ENCODE measurements around the gene GPR4.

GPR4 gene

DNA sequence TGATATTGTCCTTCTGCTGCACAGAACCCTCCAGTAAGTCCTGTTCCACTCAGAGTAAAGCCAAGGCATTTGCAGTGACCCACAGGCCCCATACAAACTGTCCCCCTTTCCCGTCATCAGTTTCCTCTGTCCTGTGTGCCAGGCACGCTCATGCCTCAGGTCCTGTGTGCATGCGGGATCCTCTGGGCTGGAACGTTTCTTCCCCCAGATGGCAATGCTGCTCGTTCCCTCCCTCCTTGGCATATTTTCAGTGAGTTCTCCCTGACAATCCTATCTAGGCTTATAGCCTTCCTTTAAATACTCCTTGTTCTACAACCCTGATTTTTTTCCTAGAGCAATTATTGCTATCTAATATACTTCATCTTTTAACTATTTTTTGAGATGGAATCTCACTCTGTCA is 23.2 kb downstream of the GPR4 start:
- Histone ChIP-seq H3K4me3 (ENCODE audit: control insufficient read depth in 1 of 7, extremely low read depth in 1 of 7, insufficient read depth in 4 of 7, low read depth in 2 of 7, low read length in 6 of 7) (no peak overlapping the region), H3K9me3 (ENCODE audit: control extremely low read depth in 1 of 5, control insufficient read depth in 4 of 5, insufficient read depth in 2 of 5, low read depth in 1 of 5, low read length in 4 of 5) (no peaks in the 10 kb centered on the region), H3K4me1 (ENCODE audit: control extremely low read depth in 1 of 4, control insufficient read depth in 4 of 4, insufficient read depth in 4 of 4, low read length in 3 of 4) (peaks cover 0 to 5% (median 4%) of the 10 kb centered on the region in 4 experiments), H3K36me3 (ENCODE audit: control insufficient read depth in 4 of 4, insufficient read depth in 4 of 4, low read length in 3 of 4) (peaks cover 0 to 3% (median 1%) of the 10 kb centered on the region in 4 experiments), H3K27me3 (replicated peaks in 2 of 5; ENCODE audit: control insufficient read depth in 4 of 5, insufficient read depth in 5 of 5, low read length in 4 of 5) (no peaks in the 10 kb centered on the region), H3K27ac (ENCODE audit: insufficient read depth in 1 of 2, low read depth in 1 of 2, low read length in 2 of 2, poor library complexity in 1 of 2, severe bottlenecking in 2 of 2) (no peak overlapping the region)
- ChIA-PET POLR2A (no interaction called here), CTCF (no interaction called here)
- WGBS (ENCODE audit: insufficient coverage): 98% methylated on average over 5 of the region's 5 CpGs
- no peak for DNase-seq

- no peaks in the 10 kb centered on the region for H3K27me3 ChIP-seq (replicated peaks in 2 of 5; ENCODE audit: control insufficient read depth in 4 of 5, insufficient read depth in 5 of 5, low read length in 4 of 5)
- WGBS (ENCODE audit: insufficient coverage): 82% methylated on average over 10 of the region's 11 CpGs
- H3K36me3 ChIP-seq (ENCODE audit: control insufficient read depth in 4 of 4, insufficient read depth in 4 of 4, low read length in 3 of 4): peaks cover 0 to 3% (median 1%) of the 10 kb centered on the region in 4 experiments
- H3K9me3 ChIP-seq (ENCODE audit: control extremely low read depth in 1 of 5, control insufficient read depth in 4 of 5, insufficient read depth in 2 of 5, low read depth in 1 of 5, low read length in 4 of 5): no peaks in the 10 kb centered on the region
- ChIA-PET POLR2A (no interaction called here), CTCF (interaction anchor here (0.5 kb wide), 1 partner anchor 150 kb away, joined by 3 read pairs; no protein-coding TSS in a partner anchor)
- H3K4me1 ChIP-seq (ENCODE audit: control extremely low read depth in 1 of 4, control insufficient read depth in 4 of 4, insufficient read depth in 4 of 4, low read length in 3 of 4): no peaks in the 10 kb centered on the region
- no peak for DNase-seq
- H3K27ac ChIP-seq (ENCODE audit: insufficient read depth in 1 of 2, low read depth in 1 of 2, low read length in 2 of 2, poor library complexity in 1 of 2, severe bottlenecking in 2 of 2): no peak overlapping the region
- H3K4me3 ChIP-seq (ENCODE audit: control insufficient read depth in 1 of 7, extremely low read depth in 1 of 7, insufficient read depth in 4 of 7, low read depth in 2 of 7, low read length in 6 of 7): no peak overlapping the region
Measured at GRCh38 chr19:45577111-45577905, 24.7 kb downstream of the GPR4 start.

DNA sequence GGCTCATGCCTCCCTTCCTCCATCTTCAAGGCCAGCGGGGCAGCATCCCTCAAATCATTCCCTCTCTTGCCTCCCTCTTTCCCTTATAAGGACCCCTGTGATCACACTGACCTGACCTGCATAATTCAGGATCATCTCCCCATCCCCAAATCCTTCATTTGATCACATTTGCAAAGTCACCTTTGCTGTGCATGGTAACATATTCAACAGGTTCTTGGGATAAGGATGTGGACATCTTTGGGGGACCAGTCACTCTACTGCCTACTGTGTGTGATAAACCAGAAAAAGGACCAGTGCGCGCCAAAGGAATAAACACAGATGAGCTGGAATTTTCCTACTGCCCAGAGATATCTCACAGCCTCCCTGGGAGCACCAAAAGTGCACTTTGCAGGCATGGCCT is 25.3 kb downstream of the GPR4 start:
- peaks cover 0 to 2% (median 1%) of the 10 kb centered on the region in 4 experiments for H3K36me3 ChIP-seq (ENCODE audit: control insufficient read depth in 4 of 4, insufficient read depth in 4 of 4, low read length in 3 of 4)
- no peaks in the 10 kb centered on the region for H3K27me3 ChIP-seq (replicated peaks in 2 of 5; ENCODE audit: control insufficient read depth in 4 of 5, insufficient read depth in 5 of 5, low read length in 4 of 5)
- H3K4me3 ChIP-seq (ENCODE audit: control insufficient read depth in 1 of 7, extremely low read depth in 1 of 7, insufficient read depth in 4 of 7, low read depth in 2 of 7, low read length in 6 of 7): no peak overlapping the region
- POLR2A ChIA-PET: no interaction called here
- 61% methylated on average over 2 of the region's 3 CpGs for WGBS (ENCODE audit: insufficient coverage)
- H3K27ac ChIP-seq (ENCODE audit: insufficient read depth in 1 of 2, low read depth in 1 of 2, low read length in 2 of 2, poor library complexity in 1 of 2, severe bottlenecking in 2 of 2): no peak overlapping the region
- CTCF ChIA-PET: no interaction called here
- no peak for DNase-seq
- no peaks in the 10 kb centered on the region for H3K9me3 ChIP-seq (ENCODE audit: control extremely low read depth in 1 of 5, control insufficient read depth in 4 of 5, insufficient read depth in 2 of 5, low read depth in 1 of 5, low read length in 4 of 5)
- H3K4me1 ChIP-seq (ENCODE audit: control extremely low read depth in 1 of 4, control insufficient read depth in 4 of 4, insufficient read depth in 4 of 4, low read length in 3 of 4): no peaks in the 10 kb centered on the region

- Histone ChIP-seq H3K27me3 (replicated peaks in 2 of 5; ENCODE audit: control insufficient read depth in 4 of 5, insufficient read depth in 5 of 5, low read length in 4 of 5) (no peaks in the 10 kb centered on the region), H3K4me3 (ENCODE audit: control insufficient read depth in 1 of 7, extremely low read depth in 1 of 7, insufficient read depth in 4 of 7, low read depth in 2 of 7, low read length in 6 of 7) (no peak overlapping the region), H3K9me3 (ENCODE audit: control extremely low read depth in 1 of 5, control insufficient read depth in 4 of 5, insufficient read depth in 2 of 5, low read depth in 1 of 5, low read length in 4 of 5) (no peaks in the 10 kb centered on the region), H3K27ac (ENCODE audit: insufficient read depth in 1 of 2, low read depth in 1 of 2, low read length in 2 of 2, poor library complexity in 1 of 2, severe bottlenecking in 2 of 2) (no peak overlapping the region), H3K4me1 (ENCODE audit: control extremely low read depth in 1 of 4, control insufficient read depth in 4 of 4, insufficient read depth in 4 of 4, low read length in 3 of 4) (no peaks in the 10 kb centered on the region), H3K36me3 (ENCODE audit: control insufficient read depth in 4 of 4, insufficient read depth in 4 of 4, low read length in 3 of 4) (no peaks in the 10 kb centered on the region)
- ChIA-PET POLR2A (no interaction called here), CTCF (no interaction called here)
- WGBS (ENCODE audit: insufficient coverage): 94% methylated on average over 2 of the region's 5 CpGs
- no peak for DNase-seq
Measured at GRCh38 chr19:45575216-45575615, 26.8 kb downstream of the GPR4 start.

DNA sequence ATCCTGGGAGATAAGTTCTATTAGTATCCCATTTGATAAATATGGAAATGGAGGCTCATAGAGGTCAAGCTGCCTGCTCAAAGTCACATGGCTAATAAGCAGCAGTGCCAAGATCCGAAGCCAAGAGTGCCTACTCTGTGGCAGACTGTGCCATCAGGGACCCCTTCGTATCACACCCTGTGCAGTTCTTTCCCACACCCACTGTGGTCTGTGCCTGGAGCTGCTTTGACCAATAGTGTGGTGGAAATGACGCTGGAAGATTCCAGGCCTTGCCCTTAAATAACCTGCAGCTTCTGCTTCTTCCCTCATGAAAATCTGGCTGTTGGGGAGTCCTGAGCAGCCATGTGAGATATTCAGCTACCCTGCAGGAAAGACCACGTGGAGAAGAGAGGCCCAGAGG is 27.5 kb downstream of the GPR4 start:
- no peak overlapping the region for H3K4me3 ChIP-seq (ENCODE audit: control insufficient read depth in 1 of 7, extremely low read depth in 1 of 7, insufficient read depth in 4 of 7, low read depth in 2 of 7, low read length in 6 of 7)
- no peaks in the 10 kb centered on the region for H3K9me3 ChIP-seq (ENCODE audit: control extremely low read depth in 1 of 5, control insufficient read depth in 4 of 5, insufficient read depth in 2 of 5, low read depth in 1 of 5, low read length in 4 of 5)
- WGBS (ENCODE audit: insufficient coverage): 95% methylated on average over 3 of the region's 4 CpGs
- no peaks in the 10 kb centered on the region for H3K36me3 ChIP-seq (ENCODE audit: control insufficient read depth in 4 of 4, insufficient read depth in 4 of 4, low read length in 3 of 4)
- no peaks in the 10 kb centered on the region for H3K27me3 ChIP-seq (replicated peaks in 2 of 5; ENCODE audit: control insufficient read depth in 4 of 5, insufficient read depth in 5 of 5, low read length in 4 of 5)
- H3K27ac ChIP-seq (ENCODE audit: insufficient read depth in 1 of 2, low read depth in 1 of 2, low read length in 2 of 2, poor library complexity in 1 of 2, severe bottlenecking in 2 of 2): no peak overlapping the region
- ChIA-PET POLR2A (no interaction called here), CTCF (interaction anchor here (0.5 kb wide), 1 partner anchor 50 kb away, joined by 3 read pairs; no protein-coding TSS in a partner anchor)
- no peaks in the 10 kb centered on the region for H3K4me1 ChIP-seq (ENCODE audit: control extremely low read depth in 1 of 4, control insufficient read depth in 4 of 4, insufficient read depth in 4 of 4, low read length in 3 of 4)
- DNase-seq: no peak

DNA sequence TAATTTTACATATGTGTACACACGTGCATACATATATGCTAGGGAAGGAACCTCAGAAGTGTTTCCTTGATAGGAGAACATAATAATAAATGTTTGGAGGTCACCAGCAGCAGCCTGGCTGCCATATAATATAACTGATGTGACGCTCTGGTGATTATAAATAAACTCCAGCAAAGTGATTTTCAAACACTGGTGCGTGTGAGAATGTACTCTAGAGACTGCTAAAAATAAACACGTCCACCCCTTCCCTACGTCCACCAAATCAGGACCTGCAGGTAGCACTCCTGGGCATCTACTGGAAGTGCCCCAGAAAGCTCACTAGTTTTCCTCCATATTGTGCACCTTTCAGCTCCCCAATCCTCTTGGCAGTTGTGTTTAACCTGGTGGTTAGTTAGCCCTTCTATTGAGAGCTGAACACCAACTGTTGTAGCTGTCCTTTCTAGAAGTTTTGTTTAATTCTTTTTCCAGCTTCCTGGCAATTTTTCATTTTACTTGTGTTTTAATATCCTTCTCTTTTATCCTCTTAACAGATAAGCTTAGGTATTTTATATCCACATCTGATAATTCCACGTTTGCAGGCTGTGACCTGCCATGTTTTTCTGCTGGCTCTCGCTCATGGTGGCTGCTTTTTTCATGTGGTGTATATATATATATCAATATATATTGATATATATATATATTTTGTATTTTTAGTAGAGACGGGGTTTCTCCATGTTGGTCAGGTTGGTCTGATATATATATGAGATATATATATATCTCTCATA is 30.4 kb downstream of the GPR4 start:
- DNase-seq: no peak
- Histone ChIP-seq H3K36me3 (ENCODE audit: control insufficient read depth in 4 of 4, insufficient read depth in 4 of 4, low read length in 3 of 4) (no peaks in the 10 kb centered on the region), H3K9me3 (ENCODE audit: control extremely low read depth in 1 of 5, control insufficient read depth in 4 of 5, insufficient read depth in 2 of 5, low read depth in 1 of 5, low read length in 4 of 5) (no peaks in the 10 kb centered on the region), H3K4me1 (ENCODE audit: control extremely low read depth in 1 of 4, control insufficient read depth in 4 of 4, insufficient read depth in 4 of 4, low read length in 3 of 4) (no peaks in the 10 kb centered on the region), H3K27me3 (replicated peaks in 2 of 5; ENCODE audit: control insufficient read depth in 4 of 5, insufficient read depth in 5 of 5, low read length in 4 of 5) (no peaks in the 10 kb centered on the region), H3K4me3 (ENCODE audit: control insufficient read depth in 1 of 7, extremely low read depth in 1 of 7, insufficient read depth in 4 of 7, low read depth in 2 of 7, low read length in 6 of 7) (no peak overlapping the region), H3K27ac (ENCODE audit: insufficient read depth in 1 of 2, low read depth in 1 of 2, low read length in 2 of 2, poor library complexity in 1 of 2, severe bottlenecking in 2 of 2) (no peak overlapping the region)
- CTCF ChIA-PET: interaction anchor here (1.7 kb wide), 1 partner anchor 13 kb away, joined by 9 read pairs; no protein-coding TSS in a partner anchor
- POLR2A ChIA-PET: no interaction called here
- WGBS (ENCODE audit: insufficient coverage): 92% methylated on average over 5 of the region's 8 CpGs
